ENCODE data around the gene EIF3M.

- TF ChIP-seq CTCF (IDR thresholded peaks at IDR 0.05; ENCODE audit: low read depth, low read length) (no peak), EZH2phosphoT487 (IDR thresholded peaks at IDR 0.05; ENCODE audit: low read depth) (no peak)
These were observed 2.7 kb upstream of the EIF3M start for GRCh38 chr11:32580967-32581366.
